NCI-H1436 treated with DMSO at 0.1 percent for 48 hours (cell line): ENCODE measurements around the gene OR1D5.
A peak's percentile ranks its signal among the peaks of the same experiment; 100 is the strongest.
"Not testable (repeated sequence)": the region's sequence is repeated elsewhere in the genome, so short reads cannot be mapped to it uniquely, and the experiment has no call there.

ENCODE experiments used
- DNase-seq: peaks from one replicate; lab custom pipeline; 2025; lab: John Stamatoyannopoulos, UW

The OR1D5 gene

GRCh38 chr17:3063507-3063906 is at the start of gene OR1D5:
TSS of gene OR1D5 (minus strand) at chr17:3063607. CDS start at chr17:3063607, 0 bp downstream.
- not testable (repeated sequence) for DNase-seq

GRCh38 chr17:3104322-3104721 is 40.9 kb upstream of the OR1D5 start, which contains the start of gene OR1D2:
TSS of gene OR1D2 (minus strand) at chr17:3104422. CDS start at chr17:3092996, 11,426 bp downstream.
- no peak for DNase-seq

- not testable (repeated sequence) for DNase-seq
Measured at GRCh38 chr17:3073850-3074249, 10.4 kb upstream of the OR1D5 start.

GRCh38 chr17:3065192-3065591 is 1.8 kb upstream of the OR1D5 start:
- DNase-seq, result not testable (repeated sequence)

- not testable (repeated sequence) for DNase-seq
Measured at GRCh38 chr17:3062824-3063377, 506 bp downstream of the OR1D5 start.

GRCh38 chr17:3054868-3055267 is 8.5 kb downstream of the OR1D5 start:
- DNase-seq, result not testable (repeated sequence)

- DNase-seq, result no peak
Measured at GRCh38 chr17:3049705-3050295, 13.6 kb downstream of the OR1D5 start.

GRCh38 chr17:3048727-3049471 is 14.5 kb downstream of the OR1D5 start:
- DNase-seq, result peak; percentile 95

GRCh38 chr17:3046753-3047152 is 16.7 kb downstream of the OR1D5 start:
- no peak for DNase-seq

- no peak for DNase-seq
Measured at GRCh38 chr17:3043737-3044365, 19.6 kb downstream of the OR1D5 start.

GRCh38 chr17:3040882-3041281 is 22.5 kb downstream of the OR1D5 start:
- DNase-seq, result no peak

GRCh38 chr17:3039736-3040135 is 23.7 kb downstream of the OR1D5 start:
- no peak for DNase-seq

- no peak for DNase-seq
Measured at GRCh38 chr17:3038941-3039340, 24.5 kb downstream of the OR1D5 start.

GRCh38 chr17:3037259-3037658 is 26.1 kb downstream of the OR1D5 start:
- DNase-seq, result no peak

- DNase-seq, result no peak
Measured at GRCh38 chr17:3036800-3037199, 26.6 kb downstream of the OR1D5 start.

GRCh38 chr17:3035968-3036280 is 27.5 kb downstream of the OR1D5 start:
- no peak for DNase-seq

GRCh38 chr17:3035256-3035967 is 28.0 kb downstream of the OR1D5 start:
- DNase-seq, result no peak

GRCh38 chr17:3034578-3034920 is 28.9 kb downstream of the OR1D5 start:
- DNase-seq, result no peak

- no peak for DNase-seq
Measured at GRCh38 chr17:3033741-3034577, 29.4 kb downstream of the OR1D5 start.

GRCh38 chr17:3033248-3033640 is 30.2 kb downstream of the OR1D5 start:
- DNase-seq, result no peak
